Esophagus muscularis mucosa (tissue), 3 donors: ENCODE results near the gene FANCE.

Experiments
- POLR2A ChIP-seq: fragments of 450-650 bp; IDR thresholded peaks from one replicate; pipeline ENCODE4 v1.6.1; 2017; ENCODE audit warnings: antibody characterized with exemption, moderate library complexity, mild to moderate bottlenecking, low read depth
- TF ChIP-seq, protein P1 (sequence below), 3 experiments: fragments of 200-600 bp in 2 of 3; fragments of 450-650 bp in 1 of 3; sonication (generic) in 2 of 3; IDR thresholded peaks; one replicate each; pipeline ENCODE4 v1.5.1; 2017 to 2019; ENCODE audit warnings: antibody characterized with exemption in 3 of 3, mild to moderate bottlenecking in 2 of 3, moderate library complexity in 1 of 3

DNA sequence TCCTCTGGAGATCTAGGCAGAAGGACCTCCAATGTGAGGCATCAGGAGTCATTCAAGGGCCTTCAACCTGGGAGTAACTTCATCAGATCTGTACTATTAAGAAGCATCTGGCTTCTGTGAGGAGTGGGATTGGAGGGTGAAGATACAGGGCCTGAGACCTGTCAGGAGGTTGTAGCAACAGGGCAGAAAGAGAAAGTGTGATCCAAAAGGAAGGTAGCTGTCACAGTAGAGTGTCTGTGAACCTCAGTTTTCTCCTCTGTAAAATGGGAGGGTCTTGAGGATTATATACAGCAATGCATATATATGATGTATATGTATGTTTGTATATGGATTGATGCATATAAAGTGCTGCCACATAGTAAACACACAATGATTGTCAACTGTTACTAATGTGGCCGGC lies 13.5 kb downstream of the FANCE start:
- TF ChIP-seq, protein P1, sequence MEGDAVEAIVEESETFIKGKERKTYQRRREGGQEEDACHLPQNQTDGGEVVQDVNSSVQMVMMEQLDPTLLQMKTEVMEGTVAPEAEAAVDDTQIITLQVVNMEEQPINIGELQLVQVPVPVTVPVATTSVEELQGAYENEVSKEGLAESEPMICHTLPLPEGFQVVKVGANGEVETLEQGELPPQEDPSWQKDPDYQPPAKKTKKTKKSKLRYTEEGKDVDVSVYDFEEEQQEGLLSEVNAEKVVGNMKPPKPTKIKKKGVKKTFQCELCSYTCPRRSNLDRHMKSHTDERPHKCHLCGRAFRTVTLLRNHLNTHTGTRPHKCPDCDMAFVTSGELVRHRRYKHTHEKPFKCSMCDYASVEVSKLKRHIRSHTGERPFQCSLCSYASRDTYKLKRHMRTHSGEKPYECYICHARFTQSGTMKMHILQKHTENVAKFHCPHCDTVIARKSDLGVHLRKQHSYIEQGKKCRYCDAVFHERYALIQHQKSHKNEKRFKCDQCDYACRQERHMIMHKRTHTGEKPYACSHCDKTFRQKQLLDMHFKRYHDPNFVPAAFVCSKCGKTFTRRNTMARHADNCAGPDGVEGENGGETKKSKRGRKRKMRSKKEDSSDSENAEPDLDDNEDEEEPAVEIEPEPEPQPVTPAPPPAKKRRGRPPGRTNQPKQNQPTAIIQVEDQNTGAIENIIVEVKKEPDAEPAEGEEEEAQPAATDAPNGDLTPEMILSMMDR (IDR thresholded peaks at IDR 0.05): no peak
- no peak for TF ChIP-seq POLR2A
